Small intestine (tissue), 7 donors: ENCODE results near the gene FLT3LG. TPM values are rescaled to one million over a fixed set of nuclear protein-coding genes. Genes with fewer than 3 reads are reported as not detected.

Experiments
- DNase-seq, 2 donors: peaks; one replicate each; pipeline versions ENCODE4 v3.0.0 to v3.0.0-alpha.2; 2013
- FAIRE-seq: peaks from 2 replicates; lab custom pipeline; 2012; peaks lifted over from hg19 to GRCh38; lab: Jason Lieb, UNC
- H3K27ac ChIP-seq, 3 donors: one replicate each; pipeline ENCODE4 v1.5.1; 2013; ENCODE audit warnings: low read length in 2 of 3, mild to moderate bottlenecking in 2 of 3, control low read depth in 1 of 3, inconsistent platforms in 1 of 3, low read depth in 1 of 3, moderate library complexity in 1 of 3
- H3K27me3 ChIP-seq, 3 donors: one replicate each; pipeline ENCODE4 v1.6.1; 2013; ENCODE audit warnings: low read length in 3 of 3, inconsistent platforms in 1 of 3; ENCODE audit not compliant: control insufficient read depth in 3 of 3, insufficient read depth in 3 of 3
- H3K36me3 ChIP-seq, 3 donors: one replicate each; pipeline ENCODE4 v1.6.1; 2013; ENCODE audit warnings: low read length in 3 of 3, inconsistent platforms in 1 of 3, low read depth in 1 of 3, mild to moderate bottlenecking in 1 of 3, moderate library complexity in 1 of 3; ENCODE audit not compliant: control insufficient read depth in 3 of 3, insufficient read depth in 2 of 3
- H3K4me1 ChIP-seq, 3 donors: one replicate each; pipeline ENCODE4 v1.6.1; 2013; ENCODE audit warnings: low read length in 2 of 3, inconsistent platforms in 1 of 3, low read depth in 1 of 3, mild to moderate bottlenecking in 1 of 3, moderate library complexity in 1 of 3; ENCODE audit not compliant: control insufficient read depth in 3 of 3, insufficient read depth in 2 of 3
- H3K4me3 ChIP-seq, 3 donors: one replicate each; pipeline ENCODE4 v1.5.1; 2013; ENCODE audit warnings: low read length in 3 of 3, control low read depth in 1 of 3, inconsistent platforms in 1 of 3, low read depth in 1 of 3, mild to moderate bottlenecking in 1 of 3, moderate library complexity in 1 of 3
- H3K9me3 ChIP-seq, 2 donors: one replicate each; pipeline ENCODE4 v1.6.1; 2013; ENCODE audit warnings: low read depth in 1 of 2, low read length in 1 of 2; ENCODE audit not compliant: control insufficient read depth in 2 of 2, insufficient read depth in 1 of 2
- WGBS, 3 donors: extraction: QIAGEN DNeasy Blood & Tissue Kit; methylation state at CpG; one replicate each; pipeline ENCODE4 v1.1.7; 2013; 5-methylcytosine and 5-hydroxymethylcytosine counted together
- polyA plus RNA-seq, 4 donors: library from polyadenylated mRNA; stranded (reverse) in 3 of 4; unstranded in 1 of 4; fragments of 200-250 nt in 3 of 4; fragments of 120-200 nt in 1 of 4; gene quantifications; one replicate each; pipeline versions ENCODE4 v1.2.1 to v1.2.3, GENCODE V29; 2013
- donor health status: healthy with polysubstance abuse.
- donor health status: control.
- donor health status: control.
- donor health status: Bipolar disorder and iron deficiency.
- donor health status: healthy.

Gene FLT3LG
- polyA plus RNA-seq, 4 donors = 4.9 to 10.0 (median 8.2) TPM

DNA sequence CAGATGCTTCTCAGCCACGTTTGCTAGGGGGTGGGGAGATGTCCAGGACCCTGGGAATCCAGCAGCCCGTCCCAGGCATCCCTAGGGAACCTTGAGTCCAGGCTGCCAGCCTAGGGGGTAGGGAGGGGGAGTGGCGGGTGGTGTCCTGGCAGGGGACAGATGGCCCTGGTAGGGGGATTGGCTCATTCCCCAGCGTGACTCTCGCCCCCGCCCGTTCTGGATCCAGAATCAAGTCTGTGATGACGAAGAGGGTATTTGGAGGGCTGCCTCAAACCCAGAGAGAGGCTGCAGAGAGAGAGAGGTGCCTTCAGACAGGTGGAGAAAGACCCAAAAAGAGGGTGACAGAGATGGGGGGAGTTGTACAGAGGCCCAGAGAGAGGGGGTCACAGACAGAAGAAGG, 36.8 kb upstream of the FLT3LG start:
- no peak overlapping the region for H3K27ac ChIP-seq
- no peak for DNase-seq
- H3K4me1 ChIP-seq = no peaks in the 10 kb centered on the region
- 11 to 33% (median 26%) methylated on average over 8 of the region's 8 CpGs for WGBS, 3 donors
- no peak for FAIRE-seq
- no peaks in the 10 kb centered on the region for H3K9me3 ChIP-seq
- no peaks in the 10 kb centered on the region for H3K36me3 ChIP-seq
- H3K27me3 ChIP-seq = peaks cover 10 to 98% (median 58%) of the 10 kb centered on the region in 3 donors
- no peak overlapping the region for H3K4me3 ChIP-seq

DNA sequence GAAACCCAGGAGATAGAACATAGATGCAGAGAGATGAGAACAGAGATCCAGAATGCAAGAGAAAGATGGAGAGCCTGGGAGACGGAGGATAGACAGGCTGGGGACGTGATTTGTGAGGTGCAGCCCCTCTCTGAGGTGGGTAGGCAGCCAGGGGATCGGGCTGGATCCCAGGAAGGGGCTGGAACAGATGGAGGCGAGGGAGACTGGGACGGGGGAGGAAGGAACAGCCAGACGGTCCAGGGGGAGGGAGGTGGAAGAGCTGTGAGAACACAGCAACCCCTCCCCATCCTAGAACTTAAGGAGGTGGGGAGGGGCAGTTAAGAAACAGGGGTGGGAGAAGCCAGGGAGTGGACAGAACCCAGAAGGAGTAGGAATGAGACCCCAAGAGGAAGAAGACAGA, 35.8 kb upstream of the FLT3LG start:
- DNase-seq = no peak
- no peaks in the 10 kb centered on the region for H3K9me3 ChIP-seq
- H3K27ac ChIP-seq = no peak overlapping the region
- H3K4me1 ChIP-seq = no peaks in the 10 kb centered on the region
- H3K4me3 ChIP-seq = no peak overlapping the region
- peaks cover 3 to 98% (median 51%) of the 10 kb centered on the region in 3 donors for H3K27me3 ChIP-seq
- FAIRE-seq = no peak
- WGBS, 3 donors = 12 to 19% (median 14%) methylated on average over 6 of the region's 6 CpGs
- no peaks in the 10 kb centered on the region for H3K36me3 ChIP-seq

DNA sequence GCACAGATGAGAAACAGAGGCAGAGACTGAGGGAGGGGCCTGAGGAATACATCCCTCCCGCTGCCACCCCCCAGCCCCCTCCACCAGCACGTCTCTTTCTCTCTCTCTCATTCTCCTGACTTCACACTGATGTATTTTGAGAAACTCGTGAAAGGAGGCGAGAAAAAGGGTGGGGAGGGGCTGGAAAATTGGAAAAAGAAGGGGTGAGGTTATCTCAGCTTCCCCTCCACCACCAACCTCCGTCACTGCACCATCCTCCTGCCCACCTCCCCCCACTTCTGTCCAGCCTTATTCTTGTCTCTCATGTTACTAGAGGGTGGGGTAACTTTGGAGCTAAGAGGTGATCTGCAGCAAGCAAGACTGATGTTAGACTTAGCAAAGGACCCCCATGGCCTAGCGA, 34.2 kb upstream of the FLT3LG start:
- peaks cover 3 to 83% (median 46%) of the 10 kb centered on the region in 3 donors for H3K27me3 ChIP-seq
- H3K4me3 ChIP-seq = no peak overlapping the region

DNA sequence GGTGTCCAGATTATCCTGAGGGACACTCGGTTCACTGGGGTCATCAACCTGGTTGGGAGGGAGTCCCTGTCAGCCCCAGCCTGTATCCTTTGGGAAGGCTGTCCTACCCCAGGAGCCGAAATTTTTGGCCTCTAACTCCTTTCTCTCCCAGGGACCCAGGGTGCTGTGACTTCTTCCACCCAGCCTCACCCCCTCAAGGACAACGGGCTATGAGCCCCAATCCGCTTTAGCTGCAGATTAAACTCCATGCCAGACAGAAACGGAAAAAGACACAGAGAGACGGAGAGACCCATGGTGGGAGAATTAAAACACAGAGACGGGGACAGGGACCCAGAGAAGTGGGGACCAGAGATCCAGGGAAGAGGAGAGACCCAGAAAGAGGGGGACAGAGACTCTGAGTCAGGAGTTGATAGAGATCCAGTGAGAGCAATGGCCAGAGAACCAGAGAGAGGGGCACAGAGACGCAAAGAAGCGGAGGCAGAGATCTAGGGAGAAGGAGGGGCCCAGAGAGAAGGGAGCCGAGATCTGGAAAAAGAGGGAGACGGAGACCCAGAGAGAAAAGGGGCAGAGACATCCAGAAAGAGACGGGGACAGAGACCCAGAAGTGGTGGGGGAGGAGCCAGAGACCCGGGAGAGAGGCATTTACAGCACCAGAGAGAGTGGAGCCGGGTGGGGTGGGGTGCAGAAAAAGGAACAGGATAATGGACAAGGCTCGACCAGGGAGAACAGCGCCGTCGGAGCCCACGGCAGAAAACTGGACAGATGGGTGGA, 33.4 kb upstream of the FLT3LG start:
- Histone ChIP-seq H3K27me3 (peaks cover 3 to 75% (median 38%) of the 10 kb centered on the region in 3 donors), H3K36me3 (no peaks in the 10 kb centered on the region), H3K4me1 (no peaks in the 10 kb centered on the region), H3K4me3 (no peak overlapping the region), H3K9me3 (no peaks in the 10 kb centered on the region), H3K27ac (no peak overlapping the region)
- WGBS, 3 donors = 26 to 29% (median 29%) methylated on average over 19 of the region's 19 CpGs
- DNase-seq (no peak), FAIRE-seq (no peak)

More for the DNA sequence above, 34.2 kb upstream of the FLT3LG start:
- no peaks in the 10 kb centered on the region for H3K36me3 ChIP-seq
- H3K9me3 ChIP-seq = no peaks in the 10 kb centered on the region
- WGBS, 3 donors = 31 to 51% (median 38%) methylated on average over 6 of the region's 6 CpGs
- no peaks in the 10 kb centered on the region for H3K4me1 ChIP-seq
- DNase-seq (no peak), FAIRE-seq (no peak)
- H3K27ac ChIP-seq = no peak overlapping the region

DNA sequence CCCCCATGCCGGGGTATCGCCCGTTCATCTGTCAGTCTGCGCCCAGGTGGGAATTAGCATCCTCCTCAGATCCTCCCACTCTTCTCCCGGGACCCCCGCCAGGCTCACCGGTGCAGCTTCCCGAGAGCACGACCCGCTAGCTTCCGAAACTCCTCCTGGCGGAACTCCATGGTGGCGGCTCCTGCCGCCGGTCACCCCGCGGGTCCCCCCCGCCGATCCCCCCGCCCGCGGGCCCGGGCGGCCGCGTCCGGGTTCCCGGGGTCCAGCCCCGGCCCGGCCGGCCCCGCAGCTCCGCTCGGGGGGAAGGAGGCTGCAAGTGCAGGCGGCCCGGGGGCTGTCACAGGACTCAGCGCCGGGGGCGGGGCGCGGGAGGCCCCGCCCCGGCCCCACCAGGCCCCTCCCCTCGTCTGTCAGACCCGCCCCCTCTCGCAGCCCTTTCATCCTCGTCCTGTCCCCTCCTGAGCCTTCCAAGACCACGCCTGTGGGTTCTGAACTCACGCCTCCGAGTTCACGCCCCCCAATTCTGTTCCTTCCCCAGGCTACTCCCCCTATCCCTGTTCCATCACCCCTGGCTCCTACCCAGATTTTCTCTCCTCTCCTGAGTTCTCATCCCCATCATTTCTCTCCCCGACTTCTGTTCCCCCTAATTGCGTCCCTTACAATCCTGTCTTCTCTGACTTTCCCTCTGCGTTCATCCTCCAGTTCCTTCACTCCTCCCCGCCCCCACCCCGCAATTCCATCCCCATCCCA, 32.6 kb upstream of the FLT3LG start, which contains the start of gene SLC17A7:
SLC17A7 (minus strand) TSS at position 318 of the 750 bp plus-strand sequence; CDS start at position 170, 148 bp downstream.
- H3K4me1 ChIP-seq = no peaks in the 10 kb centered on the region
- peaks cover 0 to 5% (median 0%) of the 10 kb centered on the region in 3 donors for H3K36me3 ChIP-seq
- DNase-seq (no peak), FAIRE-seq (no peak)
- H3K27ac ChIP-seq = no peak within 1 kb of the TSS
- 4 to 9% (median 7%) methylated on average over 27 to 56 of the region's 56 CpGs for WGBS, 3 donors
- peak within 1 kb of the TSS in 1 of 3 donors; percentile 31 for H3K4me3 ChIP-seq
- no peaks in the 10 kb centered on the region for H3K9me3 ChIP-seq
- peaks cover 3 to 68% (median 33%) of the 10 kb centered on the region in 3 donors for H3K27me3 ChIP-seq

DNA sequence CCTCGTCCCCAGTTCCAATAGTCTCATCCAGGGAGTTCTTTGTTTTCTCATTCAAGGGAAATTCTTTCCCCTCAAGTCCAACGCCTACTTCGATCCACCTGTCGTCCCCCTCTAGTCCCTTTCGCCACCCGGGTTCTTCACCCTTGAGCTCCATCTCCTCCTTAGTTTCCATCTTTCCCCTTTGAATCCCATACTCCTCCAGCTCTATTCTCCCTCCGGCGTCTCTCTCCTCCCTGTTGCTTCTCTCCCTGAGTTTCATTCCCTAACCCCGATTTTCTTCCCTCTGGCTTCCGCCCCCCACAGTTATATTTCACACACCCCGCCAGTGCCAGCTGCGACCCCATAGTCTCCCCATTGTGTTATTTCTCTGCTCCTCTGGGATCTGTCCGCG, 32.1 kb upstream of the FLT3LG start:
- no peak overlapping the region for H3K27ac ChIP-seq
- H3K4me3 ChIP-seq = no peak overlapping the region
- DNase-seq = no peak
- peaks cover 3 to 62% (median 27%) of the 10 kb centered on the region in 3 donors for H3K27me3 ChIP-seq
- WGBS, 3 donors = 20 to 26% (median 22%) methylated on average over 14 of the region's 14 CpGs
- H3K4me1 ChIP-seq = no peaks in the 10 kb centered on the region
- H3K36me3 ChIP-seq = peaks cover 0 to 11% (median 4%) of the 10 kb centered on the region in 3 donors
- FAIRE-seq = no peak
- H3K9me3 ChIP-seq = no peaks in the 10 kb centered on the region

DNA sequence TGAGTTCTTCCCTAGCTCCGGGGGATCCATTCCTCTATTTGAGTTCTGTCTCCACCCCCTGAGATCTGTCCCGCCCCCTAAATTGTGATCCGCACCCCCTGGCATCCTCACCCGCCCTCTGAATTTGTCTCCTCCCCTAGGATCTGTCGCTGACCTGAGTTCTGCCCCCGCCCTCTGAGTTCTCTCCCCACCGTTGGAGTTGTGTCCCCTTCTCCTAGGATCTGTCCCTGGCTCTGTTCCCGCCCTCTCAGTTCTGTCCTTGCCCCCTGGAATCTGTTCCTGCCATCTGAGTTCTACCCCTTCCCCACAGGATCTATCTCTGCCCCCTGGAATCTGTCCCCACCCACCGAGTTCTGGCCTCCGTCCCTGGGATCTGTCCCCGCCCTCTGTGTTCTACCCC, 31.7 kb upstream of the FLT3LG start:
- FAIRE-seq (no peak), DNase-seq (no peak)
- Histone ChIP-seq H3K27me3 (peaks cover 3 to 58% (median 25%) of the 10 kb centered on the region in 3 donors), H3K36me3 (peaks cover 0 to 15% (median 4%) of the 10 kb centered on the region in 3 donors), H3K4me3 (peak overlapping the region in 1 of 3 donors; percentile 8), H3K9me3 (no peaks in the 10 kb centered on the region), H3K27ac (no peak overlapping the region), H3K4me1 (no peaks in the 10 kb centered on the region)
- WGBS, 3 donors = 4 to 7% (median 6%) methylated on average over 11 of the region's 11 CpGs

DNA sequence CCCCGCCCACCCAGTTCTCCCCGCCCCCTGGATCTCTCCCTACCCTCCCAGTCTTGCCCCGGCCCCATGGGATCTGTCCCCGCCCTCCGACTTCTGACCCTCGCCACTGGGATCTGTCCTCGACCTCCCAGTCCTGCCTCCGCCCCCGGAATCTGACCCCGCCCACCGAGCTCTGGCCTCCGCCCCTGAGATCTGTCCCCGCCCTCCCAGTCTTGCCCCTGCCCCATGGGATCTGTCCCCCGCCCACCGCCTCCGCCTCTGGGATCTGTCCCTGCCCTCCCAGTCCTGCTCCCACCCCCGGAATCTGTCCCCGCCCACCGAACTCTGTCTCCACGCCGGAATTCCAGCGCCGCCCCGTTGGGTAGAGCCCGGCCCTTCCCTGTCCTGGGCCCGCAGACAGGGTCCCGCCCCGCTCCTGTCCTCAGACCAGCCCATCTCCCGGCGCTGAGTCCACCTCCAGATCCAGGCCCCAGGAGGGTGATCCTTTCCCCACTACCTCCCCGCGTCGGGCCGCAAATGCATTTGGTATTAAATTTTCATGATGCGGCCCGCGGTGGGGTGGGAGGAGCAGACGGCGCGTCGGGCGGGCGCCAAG, 31.1 kb upstream of the FLT3LG start:
- H3K9me3 ChIP-seq = no peaks in the 10 kb centered on the region
- WGBS, 3 donors = 1 to 2% (median 1%) methylated on average over 41 to 43 of the region's 43 CpGs
- no peak for FAIRE-seq

More for the DNA sequence above, 31.1 kb upstream of the FLT3LG start:
- peaks cover 3 to 53% (median 23%) of the 10 kb centered on the region in 3 donors for H3K27me3 ChIP-seq
- peak overlapping the region; percentile 18 to 70 (median 65) for H3K27ac ChIP-seq
- peak; percentile 92 to 94 for DNase-seq
- H3K36me3 ChIP-seq = peaks cover 0 to 20% (median 4%) of the 10 kb centered on the region in 3 donors
- peak overlapping the region; percentile 33 to 71 (median 68) for H3K4me3 ChIP-seq
- H3K4me1 ChIP-seq = no peaks in the 10 kb centered on the region
